Mammary epithelial cell (primary cell): ENCODE data around the gene SMIM43.

Source experiments
- CTCF ChIP-seq, 2 donors: IDR thresholded peaks in 1 of 2; conservative IDR thresholded peaks in 1 of 2; 2 replicates each; pipeline ENCODE4 v1.5.1; 2011 to 2012; ENCODE audit warnings: inconsistent platforms in 2 of 2, low read length in 2 of 2, mild to moderate bottlenecking in 2 of 2, control low read depth in 1 of 2, low read depth in 1 of 2; ENCODE audit not compliant: insufficient read depth in 1 of 2; ENCODE audit errors: extremely low read depth in 1 of 2
- EZH2 ChIP-seq: IDR thresholded peaks from 2 replicates; pipeline ENCODE4 v1.6.1; 2012; ENCODE audit warnings: low read length, inconsistent platforms, borderline replicate concordance

- TF ChIP-seq CTCF (conservative IDR thresholded peaks at IDR 0.05 in 1 of 2, IDR thresholded peaks at IDR 0.05 in 1 of 2; ENCODE audit: extremely low read depth in 1 of 2, insufficient read depth in 1 of 2, low read depth in 1 of 2, low read length in 2 of 2) (no peak), EZH2 (no peak)
Measured at GRCh38 chr4:121720109-121720508, 44.9 kb downstream of the SMIM43 start.
